Thoracic aorta (tissue), 2 donors: Measurements from ENCODE around the gene MTOR. TPM values are rescaled to one million over a fixed set of nuclear protein-coding genes. Genes with fewer than 3 reads are reported as not detected.

Source experiments
- ATAC-seq: fragments of 150-250 bp; one replicate; pipeline ENCODE4 v1.8.0; 2017; ENCODE audit warnings: low read depth; ENCODE audit not compliant: insufficient number of reproducible peaks, low FRiP score
- DNase-seq: peaks from one replicate; pipeline ENCODE4 v3.0.0-alpha.2; 2020; ENCODE audit warnings: low spot score
- H3K27ac ChIP-seq, 2 donors: fragments of 200-600 bp; sonication (generic); 1 replicate in 1 of 2; 2 replicates in 1 of 2; pipeline ENCODE4 v1.5.1; 2016; ENCODE audit warnings: mild to moderate bottlenecking in 2 of 2, moderate library complexity in 2 of 2
- H3K27me3 ChIP-seq: fragments of 200-600 bp; sonication (generic); replicated peaks from 2 replicates; pipeline ENCODE4 v1.6.0; 2016; ENCODE audit warnings: mild to moderate bottlenecking; ENCODE audit not compliant: insufficient read depth
- H3K36me3 ChIP-seq: fragments of 200-600 bp; sonication (generic); one replicate; pipeline ENCODE4 v1.5.1; 2016
- H3K4me1 ChIP-seq, 2 donors: fragments of 200-600 bp; sonication (generic); 1 replicate in 1 of 2; 2 replicates in 1 of 2; pipeline versions ENCODE4 v1.5.1 to v1.6.0; 2016; ENCODE audit warnings: low read depth in 2 of 2, mild to moderate bottlenecking in 1 of 2; ENCODE audit not compliant: control insufficient read depth in 1 of 2
- H3K4me3 ChIP-seq: fragments of 200-600 bp; sonication (generic); 2 replicates; pipeline ENCODE4 v1.5.1; 2016; ENCODE audit warnings: mild to moderate bottlenecking
- H3K9me3 ChIP-seq: fragments of 200-600 bp; sonication (generic); 2 replicates; pipeline ENCODE4 v1.5.1; 2016
- total RNA-seq, 2 donors: library from RNA; depleted of rRNA; stranded (reverse); fragments of >200 nt; gene quantifications; one replicate each; pipeline versions ENCODE4 v1.1.0 to v1.2.3, GENCODE V29; 2016
- TF ChIP-seq, protein P1 (sequence below): fragments of 200-600 bp; sonication (generic); IDR thresholded peaks from one replicate; pipeline ENCODE4 v1.5.1; 2019; ENCODE audit warnings: antibody characterized with exemption

MTOR gene
- total RNA-seq, 2 donors from 2014 or later, result 37.5 to 48.7 TPM

DNA sequence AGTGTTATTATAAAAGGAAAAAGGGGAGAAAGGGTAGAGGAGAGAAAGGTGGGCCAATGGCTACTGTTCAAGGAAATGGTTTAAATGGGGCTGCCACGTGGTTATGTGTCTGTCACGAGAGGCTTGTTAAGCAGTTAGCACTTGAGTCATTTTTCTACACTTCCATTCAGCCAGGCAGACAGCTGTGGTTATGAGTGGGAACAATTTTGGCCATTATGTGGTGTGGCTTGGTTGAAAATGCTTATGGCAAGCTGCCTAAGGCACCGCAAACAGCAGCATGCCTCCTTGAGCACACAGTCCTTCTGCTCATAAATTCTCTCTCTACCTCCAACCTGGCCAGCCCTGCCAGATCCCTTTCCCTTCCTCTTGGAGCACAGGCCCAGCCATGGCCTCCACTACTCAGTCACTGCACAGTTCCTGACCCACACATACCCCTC, 199.4 kb downstream of the MTOR start:
- Histone ChIP-seq H3K4me3 (no peak overlapping the region), H3K4me1 (peaks cover 14 to 21% of the 10 kb centered on the region in 2 donors), H3K27me3 (no peaks in the 10 kb centered on the region), H3K27ac (no peak overlapping the region), H3K9me3 (no peaks in the 10 kb centered on the region), H3K36me3 (peaks cover 28% of the 10 kb centered on the region)
- no peak for ATAC-seq
- DNase-seq, result no peak
- TF ChIP-seq, protein P1, sequence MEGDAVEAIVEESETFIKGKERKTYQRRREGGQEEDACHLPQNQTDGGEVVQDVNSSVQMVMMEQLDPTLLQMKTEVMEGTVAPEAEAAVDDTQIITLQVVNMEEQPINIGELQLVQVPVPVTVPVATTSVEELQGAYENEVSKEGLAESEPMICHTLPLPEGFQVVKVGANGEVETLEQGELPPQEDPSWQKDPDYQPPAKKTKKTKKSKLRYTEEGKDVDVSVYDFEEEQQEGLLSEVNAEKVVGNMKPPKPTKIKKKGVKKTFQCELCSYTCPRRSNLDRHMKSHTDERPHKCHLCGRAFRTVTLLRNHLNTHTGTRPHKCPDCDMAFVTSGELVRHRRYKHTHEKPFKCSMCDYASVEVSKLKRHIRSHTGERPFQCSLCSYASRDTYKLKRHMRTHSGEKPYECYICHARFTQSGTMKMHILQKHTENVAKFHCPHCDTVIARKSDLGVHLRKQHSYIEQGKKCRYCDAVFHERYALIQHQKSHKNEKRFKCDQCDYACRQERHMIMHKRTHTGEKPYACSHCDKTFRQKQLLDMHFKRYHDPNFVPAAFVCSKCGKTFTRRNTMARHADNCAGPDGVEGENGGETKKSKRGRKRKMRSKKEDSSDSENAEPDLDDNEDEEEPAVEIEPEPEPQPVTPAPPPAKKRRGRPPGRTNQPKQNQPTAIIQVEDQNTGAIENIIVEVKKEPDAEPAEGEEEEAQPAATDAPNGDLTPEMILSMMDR, result no peak

DNA sequence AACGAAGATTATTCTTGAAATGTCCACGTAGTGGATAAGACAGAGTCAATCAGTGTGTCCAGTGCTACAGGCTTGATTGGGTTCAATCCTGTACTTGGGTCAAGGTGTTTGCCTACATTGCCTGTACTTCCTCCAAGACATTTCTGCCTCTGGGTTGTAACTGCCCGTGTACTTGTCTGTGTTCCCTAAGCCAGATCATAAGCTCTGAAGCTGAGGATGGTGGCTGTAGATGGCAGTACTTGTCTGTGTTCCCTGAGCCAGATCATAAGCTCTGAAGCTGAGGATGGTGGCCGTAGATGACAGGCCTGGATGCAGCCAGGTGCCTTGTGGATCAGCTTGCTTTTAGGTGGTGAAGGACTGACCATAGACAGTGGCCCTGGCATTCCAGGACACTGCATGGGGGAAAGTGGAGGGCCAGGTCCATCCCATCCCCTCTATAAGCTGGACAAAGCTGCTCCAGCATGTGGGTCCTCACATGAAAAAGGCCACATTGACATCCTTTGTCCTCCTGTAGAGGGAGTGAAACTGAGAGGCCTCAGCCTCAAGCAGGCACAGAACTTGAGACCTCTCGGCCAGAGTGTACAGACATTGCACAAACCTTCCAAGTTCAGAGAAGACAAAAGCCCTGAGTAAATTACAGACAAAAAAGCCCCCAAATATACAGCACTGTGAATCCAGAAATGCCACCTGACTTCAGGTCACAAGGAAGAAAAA, 200.5 kb downstream of the MTOR start:
- Histone ChIP-seq H3K36me3 (peaks cover 18% of the 10 kb centered on the region), H3K27ac (no peak overlapping the region), H3K9me3 (no peaks in the 10 kb centered on the region), H3K4me3 (peak overlapping the region; percentile 89), H3K27me3 (no peaks in the 10 kb centered on the region), H3K4me1 (peaks cover 14 to 21% of the 10 kb centered on the region in 2 donors)
- TF ChIP-seq, protein P1, result no peak
- no peak for ATAC-seq
- DNase-seq, result no peak

DNA sequence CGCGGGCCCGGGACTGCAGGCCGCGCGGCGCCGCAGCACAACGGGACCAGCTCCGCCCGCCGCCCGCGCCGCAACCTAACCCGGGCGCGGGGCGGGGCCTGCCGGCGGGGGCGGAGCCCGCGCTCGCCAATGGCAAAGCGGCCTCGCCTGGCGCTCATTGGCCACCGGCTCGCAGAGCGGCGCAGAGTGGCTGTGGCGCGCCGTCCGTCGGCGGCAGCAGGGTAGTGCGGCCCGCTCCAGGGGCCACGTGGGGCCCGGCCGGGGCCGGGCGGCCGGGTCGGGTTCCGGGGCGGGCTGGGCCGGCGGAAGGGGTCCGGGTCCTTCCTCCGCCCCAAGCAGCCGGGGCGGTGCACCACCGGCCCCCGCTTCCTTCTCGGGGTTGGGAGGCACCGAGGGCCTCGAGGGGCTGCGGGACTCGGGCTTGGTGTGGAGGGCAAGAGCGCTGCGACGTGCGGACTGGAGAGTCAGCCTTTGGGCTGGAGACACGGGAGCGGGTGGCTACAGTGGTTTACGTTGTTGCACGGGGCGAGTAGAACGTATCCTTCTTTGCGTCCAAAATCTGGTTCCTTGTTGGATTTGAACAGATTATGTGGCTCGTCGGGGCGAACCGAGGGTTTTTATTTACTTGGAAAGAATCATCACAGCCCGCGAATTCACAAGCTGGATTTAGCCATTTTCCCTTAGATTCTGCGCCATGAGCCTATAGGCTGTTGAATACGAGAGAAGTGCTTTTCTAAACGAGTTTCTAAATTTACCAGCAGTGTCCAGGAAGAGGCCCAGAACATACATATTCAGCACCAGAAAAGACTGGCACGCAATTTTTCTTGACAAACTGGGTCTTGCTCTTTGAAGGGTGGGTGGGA, 202.2 kb downstream of the MTOR start, which contains the start of gene SRM:
SRM (minus strand) TSS at position 51 of the 863 bp plus-strand sequence. CDS start 75 bp downstream, outside the sequence.
- Histone ChIP-seq H3K27me3 (no peaks in the 10 kb centered on the region), H3K4me3 (peak within 1 kb of the TSS; percentile 93), H3K36me3 (peaks cover 12% of the 10 kb centered on the region), H3K4me1 (peaks cover 14 to 21% of the 10 kb centered on the region in 2 donors), H3K27ac (peak within 1 kb of the TSS; percentile 51 to 71), H3K9me3 (no peaks in the 10 kb centered on the region)
- peak; percentile 69 for DNase-seq
- TF ChIP-seq, protein P1, result peak; percentile 33
- ATAC-seq, result peak; percentile 69

DNA sequence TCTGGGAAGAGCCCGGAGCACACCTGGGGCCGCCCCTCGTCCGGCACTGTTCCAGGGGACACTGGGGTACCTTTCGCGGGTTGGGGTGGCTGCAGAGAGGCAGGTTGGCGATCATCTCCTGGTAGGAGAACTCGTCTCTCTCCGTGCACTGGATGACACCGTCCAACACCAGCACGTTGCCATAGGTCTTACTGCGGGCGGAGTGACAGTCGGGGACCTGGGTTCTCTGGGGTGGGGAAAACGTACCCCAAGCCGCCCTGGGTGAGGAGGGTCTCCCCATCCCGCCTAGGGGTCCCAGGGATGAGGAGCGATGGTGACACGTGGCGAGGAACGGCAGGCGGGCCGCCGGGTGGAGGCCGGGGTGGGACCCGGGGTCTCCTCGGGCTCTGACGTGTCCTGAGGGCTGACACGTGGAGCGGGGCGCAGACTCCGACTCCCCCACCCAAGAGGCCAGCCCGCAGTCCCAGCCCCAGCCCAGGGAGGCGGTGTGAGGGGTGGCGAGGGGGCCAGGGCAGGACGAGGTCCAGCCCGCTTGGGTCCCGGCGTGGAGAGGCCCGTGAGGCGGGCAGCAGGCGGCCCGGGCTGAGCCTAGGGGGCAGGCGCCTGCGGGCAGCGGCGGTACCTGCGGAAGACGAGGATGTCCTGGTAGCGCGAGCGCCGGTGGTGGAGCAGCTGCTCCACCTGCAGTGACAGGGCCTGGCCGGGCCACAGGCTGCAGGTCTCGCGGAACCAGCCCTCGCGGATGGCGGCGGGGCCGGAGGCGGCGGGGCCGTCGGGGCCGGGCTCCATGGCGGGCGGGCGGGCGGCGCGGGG, 203.0 kb downstream of the MTOR start:
- Histone ChIP-seq H3K36me3 (peaks cover 9% of the 10 kb centered on the region), H3K4me3 (peak overlapping the region; percentile 93), H3K27me3 (no peaks in the 10 kb centered on the region), H3K9me3 (no peaks in the 10 kb centered on the region), H3K27ac (no peak overlapping the region), H3K4me1 (peaks cover 14 to 21% of the 10 kb centered on the region in 2 donors)
- TF ChIP-seq, protein P1, result no peak
- no peak for DNase-seq
- no peak for ATAC-seq
